Uterus (tissue), 4 donors: ENCODE data around the gene APOLD1. TPM values are rescaled to one million over a fixed set of nuclear protein-coding genes. Genes with fewer than 3 reads are reported as not detected.
"Not testable (repeated sequence)": the region's sequence is repeated elsewhere in the genome, so short reads cannot be mapped to it uniquely, and the experiment has no call there.

ENCODE experiments used
- DNase-seq, 2 donors: peaks; one replicate each; pipeline ENCODE4 v3.0.0-alpha.2; 2019 to 2020
- H3K27ac ChIP-seq, 2 donors: fragments of 200-600 bp; sonication (generic); 1 replicate in 1 of 2; 2 replicates in 1 of 2; pipeline ENCODE4 v1.5.1; 2016 to 2018
- H3K27me3 ChIP-seq, 2 donors: fragments of 200-600 bp; sonication (generic); one replicate each; pipeline ENCODE4 v1.5.1; 2018 to 2019; ENCODE audit warnings: control low read depth in 1 of 2
- H3K36me3 ChIP-seq, 2 donors: fragments of 200-600 bp; sonication (generic); one replicate each; pipeline ENCODE4 v1.5.1; 2019; ENCODE audit warnings: control low read depth in 1 of 2
- H3K4me1 ChIP-seq, 2 donors: fragments of 200-600 bp; sonication (generic); one replicate each; pipeline ENCODE4 v1.5.1; 2018 to 2019; ENCODE audit warnings: control low read depth in 1 of 2
- H3K4me3 ChIP-seq, 2 donors: fragments of 200-600 bp; sonication (generic); 1 replicate in 1 of 2; 2 replicates in 1 of 2; pipeline ENCODE4 v1.5.1; 2018 to 2019; ENCODE audit warnings: mild to moderate bottlenecking in 1 of 2
- H3K9me3 ChIP-seq, 2 donors: fragments of 200-600 bp; sonication (generic); one replicate each; pipeline ENCODE4 v1.5.1; 2019; ENCODE audit warnings: control low read depth in 1 of 2
- POLR2A ChIP-seq, 2 donors: fragments of 450-650 bp; IDR thresholded peaks; one replicate each; pipeline ENCODE4 v1.6.1; 2016; ENCODE audit warnings: antibody characterized with exemption in 2 of 2, mild to moderate bottlenecking in 1 of 2, moderate library complexity in 1 of 2
- intact Hi-C: fragments of 100-400 bp; cut with DNase I; formaldehyde crosslinking; loops from one replicate; pipeline ENCODE4 v1.15.1; 2023; ENCODE audit warnings: low total_unique reads
- total RNA-seq, 4 donors: library from RNA; depleted of rRNA in 3 of 4; stranded (reverse); fragments of >200 nt in 3 of 4; gene quantifications; one replicate each; pipeline versions ENCODE4 v1.1.0 to v1.2.4, GENCODE V29; 2014 to 2023
- TF ChIP-seq, protein P1 (sequence below), 4 experiments: fragments of 200-600 bp in 2 of 4; fragments of 450-650 bp in 2 of 4; sonication (generic) in 2 of 4; IDR thresholded peaks; one replicate each; pipeline ENCODE4 v1.5.1; 2016 to 2019; ENCODE audit warnings: antibody characterized with exemption in 4 of 4, mild to moderate bottlenecking in 2 of 4, moderate library complexity in 1 of 4
- donor health status: DM: yes; HTN: yes; CAD: no.

Gene APOLD1
- total RNA-seq, 4 donors from 2014 or later: 25.0 to 88.8 (median 57.9) TPM

DNA sequence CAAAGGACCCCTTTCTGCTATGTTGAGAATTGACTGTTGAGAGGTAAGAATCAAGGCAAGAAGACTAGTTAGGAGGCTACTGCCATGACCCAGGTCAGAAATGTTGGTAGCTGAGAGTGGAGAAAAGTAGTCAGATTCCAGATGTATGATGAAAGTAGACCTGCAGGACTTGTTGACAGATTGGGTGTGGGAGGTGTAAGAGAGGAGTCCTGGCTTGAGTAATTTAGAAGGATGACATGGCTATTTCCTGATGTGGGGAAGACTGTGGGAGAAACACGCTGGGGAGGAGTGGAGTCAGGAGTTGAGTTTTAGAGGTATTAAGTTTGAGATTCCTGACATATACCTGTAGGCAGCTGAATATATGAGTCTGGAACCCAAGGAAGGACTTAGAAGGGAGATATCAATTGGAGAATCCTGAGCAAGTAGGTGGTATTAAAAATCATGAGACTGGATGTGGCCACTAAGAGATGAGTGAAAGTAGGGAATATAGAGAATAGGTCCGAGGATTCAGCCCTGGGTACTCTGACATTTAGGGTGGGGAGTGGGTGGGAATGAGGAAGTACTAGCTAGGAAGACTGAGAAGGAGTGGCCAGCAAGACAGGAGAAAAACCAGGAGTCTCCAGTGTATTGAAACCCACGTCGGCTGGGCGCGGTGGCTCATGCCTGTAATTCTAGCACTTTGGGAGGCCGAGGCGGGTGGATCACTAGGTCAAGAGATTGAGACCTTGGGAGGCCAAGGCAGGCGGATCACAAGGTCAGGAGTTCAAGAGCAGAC is 15.1 kb downstream of the APOLD1 start:
- intact Hi-C loops: no loop called here
- Histone ChIP-seq H3K9me3 (no peaks in the 10 kb centered on the region), H3K4me3 (no peak overlapping the region), H3K4me1 (no peaks in the 10 kb centered on the region), H3K27me3 (no peaks in the 10 kb centered on the region), H3K36me3 (no peaks in the 10 kb centered on the region), H3K27ac (no peak overlapping the region)
- TF ChIP-seq POLR2A (IDR thresholded peaks at IDR 0.05): no peak
- TF ChIP-seq, protein P1, sequence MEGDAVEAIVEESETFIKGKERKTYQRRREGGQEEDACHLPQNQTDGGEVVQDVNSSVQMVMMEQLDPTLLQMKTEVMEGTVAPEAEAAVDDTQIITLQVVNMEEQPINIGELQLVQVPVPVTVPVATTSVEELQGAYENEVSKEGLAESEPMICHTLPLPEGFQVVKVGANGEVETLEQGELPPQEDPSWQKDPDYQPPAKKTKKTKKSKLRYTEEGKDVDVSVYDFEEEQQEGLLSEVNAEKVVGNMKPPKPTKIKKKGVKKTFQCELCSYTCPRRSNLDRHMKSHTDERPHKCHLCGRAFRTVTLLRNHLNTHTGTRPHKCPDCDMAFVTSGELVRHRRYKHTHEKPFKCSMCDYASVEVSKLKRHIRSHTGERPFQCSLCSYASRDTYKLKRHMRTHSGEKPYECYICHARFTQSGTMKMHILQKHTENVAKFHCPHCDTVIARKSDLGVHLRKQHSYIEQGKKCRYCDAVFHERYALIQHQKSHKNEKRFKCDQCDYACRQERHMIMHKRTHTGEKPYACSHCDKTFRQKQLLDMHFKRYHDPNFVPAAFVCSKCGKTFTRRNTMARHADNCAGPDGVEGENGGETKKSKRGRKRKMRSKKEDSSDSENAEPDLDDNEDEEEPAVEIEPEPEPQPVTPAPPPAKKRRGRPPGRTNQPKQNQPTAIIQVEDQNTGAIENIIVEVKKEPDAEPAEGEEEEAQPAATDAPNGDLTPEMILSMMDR (IDR thresholded peaks at IDR 0.05): no peak
- DNase-seq: no peak

DNA sequence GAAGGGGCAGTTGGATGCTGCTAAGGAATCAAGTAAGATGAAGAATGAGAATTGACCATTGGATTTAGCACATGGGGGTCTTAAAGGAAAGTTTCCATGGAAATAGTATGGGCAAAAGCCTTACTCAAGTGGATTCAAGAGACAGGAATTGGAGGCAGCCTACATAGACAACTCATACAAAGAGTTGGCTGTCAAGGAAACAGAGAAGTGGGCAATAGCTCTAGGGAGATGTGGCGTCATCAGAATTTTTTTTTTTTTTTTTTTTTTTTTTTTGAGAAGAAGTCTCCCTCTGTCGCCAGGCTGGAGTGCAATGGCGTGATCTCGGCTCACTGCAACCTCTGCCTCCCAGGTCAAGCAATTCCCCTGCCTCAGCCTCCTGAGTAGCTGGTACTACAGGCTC is 16.2 kb downstream of the APOLD1 start:
- H3K9me3 ChIP-seq, H3K36me3 ChIP-seq, H3K4me3 ChIP-seq, intact Hi-C loops, DNase-seq, H3K27me3 ChIP-seq, H3K4me1 ChIP-seq, H3K27ac ChIP-seq: not testable (repeated sequence)

DNA sequence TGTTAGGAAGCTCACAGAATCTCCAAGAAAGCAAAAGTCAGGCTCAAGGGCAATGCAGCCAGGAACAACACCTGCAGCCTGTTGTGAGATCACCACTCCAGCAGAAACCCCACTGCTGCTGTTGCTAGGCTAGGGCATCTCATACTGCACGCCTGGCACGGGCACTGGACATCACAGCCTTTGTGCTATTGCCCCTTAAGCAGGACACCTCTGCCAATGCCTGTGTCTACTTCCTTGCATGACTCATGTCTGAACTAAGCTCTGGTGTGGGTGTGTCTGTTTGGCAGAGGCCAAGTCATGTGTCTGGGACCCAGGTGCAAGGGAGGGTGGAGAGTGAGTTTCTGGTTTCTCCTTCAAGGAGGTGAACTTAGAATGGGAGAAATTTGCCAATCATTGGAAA is 17.7 kb downstream of the APOLD1 start:
- Histone ChIP-seq H3K9me3 (no peaks in the 10 kb centered on the region), H3K27ac (peak overlapping the region; percentile 3 to 45), H3K4me3 (no peak overlapping the region), H3K27me3 (no peaks in the 10 kb centered on the region), H3K4me1 (no peaks in the 10 kb centered on the region), H3K36me3 (no peaks in the 10 kb centered on the region)
- peak; percentile 24 to 71 for DNase-seq
- TF ChIP-seq, protein P1 (IDR thresholded peaks at IDR 0.05): no peak
- peak in 1 of 2 donors; percentile 37 for TF ChIP-seq POLR2A (IDR thresholded peaks at IDR 0.05)
- intact Hi-C loops: no loop called here

DNA sequence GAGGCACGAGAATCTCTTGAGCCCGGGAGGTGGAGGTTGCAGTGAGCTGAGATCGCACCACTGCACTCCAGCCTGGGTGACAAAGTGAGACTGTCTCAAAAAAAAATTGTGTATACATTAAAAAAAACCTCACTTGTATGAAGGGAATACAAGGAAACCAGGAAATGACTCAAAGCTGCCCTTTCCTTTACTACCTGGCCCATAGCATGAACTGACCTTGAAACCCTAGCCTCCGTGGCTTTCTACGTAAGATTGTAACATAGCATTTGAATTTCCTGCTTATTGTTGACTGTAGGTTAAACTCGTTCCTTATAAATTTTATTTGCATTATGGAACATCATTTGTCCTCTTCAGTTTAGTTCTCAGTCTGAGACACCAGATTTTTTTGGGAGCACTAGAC is 18.6 kb downstream of the APOLD1 start:
- Histone ChIP-seq H3K4me3 (no peak overlapping the region), H3K4me1 (no peaks in the 10 kb centered on the region), H3K27me3 (no peaks in the 10 kb centered on the region), H3K36me3 (no peaks in the 10 kb centered on the region), H3K27ac (peak overlapping the region in 1 of 2 donors; percentile 37), H3K9me3 (no peaks in the 10 kb centered on the region)
- intact Hi-C loops: no loop called here
- TF ChIP-seq, protein P1 (IDR thresholded peaks at IDR 0.05): no peak
- no peak for DNase-seq

DNA sequence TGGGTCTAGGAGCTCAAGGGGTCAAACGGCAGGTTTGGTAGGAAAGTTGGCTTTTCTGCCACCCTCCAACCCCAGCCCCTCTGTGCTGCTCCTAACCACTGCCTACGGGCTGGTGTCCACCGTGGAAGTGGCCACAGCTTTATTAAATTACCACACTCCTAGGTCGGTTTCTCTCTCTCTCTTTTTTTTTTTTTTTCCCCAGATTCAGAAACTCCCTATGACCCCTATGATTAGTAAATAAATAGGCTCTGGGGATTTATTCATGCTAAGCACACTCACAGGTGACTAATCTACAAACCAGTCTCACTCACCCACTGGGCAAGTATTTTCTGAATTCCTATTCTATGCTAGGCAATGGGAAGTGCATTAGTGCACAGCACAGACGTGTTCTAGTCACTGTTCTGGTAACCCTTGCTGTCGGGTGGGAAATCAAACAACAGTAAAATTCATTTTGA is 19.0 kb downstream of the APOLD1 start:
- Histone ChIP-seq H3K36me3 (no peaks in the 10 kb centered on the region), H3K4me1 (no peaks in the 10 kb centered on the region), H3K27ac (peak overlapping the region in 1 of 2 donors; percentile 37), H3K9me3 (no peaks in the 10 kb centered on the region), H3K4me3 (no peak overlapping the region), H3K27me3 (no peaks in the 10 kb centered on the region)
- TF ChIP-seq, protein P1 (IDR thresholded peaks at IDR 0.05): no peak
- no peak for TF ChIP-seq POLR2A (IDR thresholded peaks at IDR 0.05)
- intact Hi-C loops: no loop called here
- DNase-seq: no peak
